GM12878 (cell line): ENCODE measurements around the gene CMTM2. TPM values are rescaled to one million over a fixed set of nuclear protein-coding genes. Genes with fewer than 3 reads are reported as not detected.

Experiments used
- ATAC-seq: fragments of 200-7000 bp; cut with Tn5 transposase; 3 replicates; pipeline ENCODE4 v1.9.1; 2020; ENCODE audit warnings: mild to moderate bottlenecking, moderate library complexity
- BruUV-seq: library from RNA; stranded (reverse); fragments of 400-500 nt; replicated peaks from 2 replicates; lab custom pipeline; 2021; lab: Mats Ljungman, UMichigan
- CTCF ChIA-PET: fragments of 300-600 bp; sonication (Branson Sonifier 250); formaldehyde crosslinking; extraction: SDS; loops from one replicate; lab custom pipeline; 2021; ENCODE audit warnings: inconsistent platforms; lab: Yijun Ruan, JAX
- POLR2A ChIA-PET: fragments of 350-600 bp; formaldehyde crosslinking; extraction: SDS; loops from one replicate; lab custom pipeline; 2021; ENCODE audit warnings: inconsistent platforms; lab: Charles Lee
- RAD21 ChIA-PET: fragments of 300-600 bp; sonication (Branson Sonifier 250); formaldehyde crosslinking; loops from one replicate; lab custom pipeline; 2023; ENCODE audit warnings: antibody characterized with exemption; ENCODE audit not compliant: unreplicated experiment; lab: Charles Lee
- SMC1A ChIA-PET: fragments of 300-600 bp; sonication (Branson Sonifier 250); formaldehyde crosslinking; loops from one replicate; lab custom pipeline; 2023; ENCODE audit not compliant: unreplicated experiment, uncharacterized antibody; lab: Charles Lee
- DNase-seq: peaks from one replicate; pipeline ENCODE4 v3.0.0-alpha.2; 2011; ENCODE audit warnings: low read depth, low spot score
- FAIRE-seq: peaks from 3 replicates; lab custom pipeline; 2011; peaks lifted over from hg19 to GRCh38; lab: Jason Lieb, UNC
- H2AFZ ChIP-seq: 2 replicates; pipeline ENCODE4 v1.6.0; 2011; ENCODE audit warnings: low read depth, low read length, control low read depth; ENCODE audit not compliant: control insufficient read depth
- H3K27ac ChIP-seq: 2 replicates; pipeline ENCODE4 v1.5.1; 2011; ENCODE audit warnings: control low read depth; ENCODE audit not compliant: control insufficient read depth, insufficient read depth
- H3K27me3 ChIP-seq, 2 experiments: replicated peaks in 1 of 2; 2 replicates each; pipeline versions ENCODE4 v1.6.0 to v1.6.1; 2011; ENCODE audit warnings: low read length in 1 of 2; ENCODE audit not compliant: control insufficient read depth in 2 of 2, insufficient read depth in 2 of 2
- H3K36me3 ChIP-seq, 2 experiments: 2 replicates each; pipeline ENCODE4 v1.5.1; 2011; ENCODE audit warnings: low read length in 1 of 2; ENCODE audit not compliant: control insufficient read depth in 2 of 2, insufficient read depth in 2 of 2
- H3K4me1 ChIP-seq: 2 replicates; pipeline ENCODE4 v1.6.1; 2011; ENCODE audit warnings: mild to moderate bottlenecking, low read length, moderate library complexity, mixed read lengths; ENCODE audit not compliant: control insufficient read depth, insufficient read depth
- H3K4me2 ChIP-seq: 2 replicates; pipeline ENCODE4 v1.6.0; 2011; ENCODE audit warnings: control low read depth; ENCODE audit not compliant: control insufficient read depth, insufficient read depth
- H3K4me3 ChIP-seq: fragments of 200-600 bp; sonication (generic); 2 replicates; pipeline ENCODE4 v1.5.1; 2016
- H3K79me2 ChIP-seq: 2 replicates; pipeline ENCODE4 v1.6.0; 2011; ENCODE audit warnings: low read length; ENCODE audit not compliant: control insufficient read depth, insufficient read depth
- H3K9ac ChIP-seq: 2 replicates; pipeline ENCODE4 v1.8.0; 2011; ENCODE audit warnings: low read length, control low read depth, mixed read lengths; ENCODE audit not compliant: control insufficient read depth, insufficient read depth
- H3K9me3 ChIP-seq: replicated peaks from 3 replicates; pipeline ENCODE4 v1.5.1; 2011; ENCODE audit warnings: mild to moderate bottlenecking, low read length; ENCODE audit not compliant: control insufficient read depth, insufficient read depth
- H4K20me1 ChIP-seq: 2 replicates; pipeline ENCODE4 v1.6.0; 2011; ENCODE audit not compliant: control insufficient read depth, insufficient read depth
- BHLHE40 ChIP-seq, 2 experiments: fragments of 450-650 bp in 1 of 2; IDR thresholded peaks; 2 replicates each; pipeline ENCODE4 v1.6.1; 2011 to 2017; ENCODE audit warnings: low read depth in 2 of 2, borderline replicate concordance in 1 of 2, improper control_type of control experiment in 1 of 2, low read length in 1 of 2, mild to moderate bottlenecking in 1 of 2
- CBX3 ChIP-seq: fragments of 200-600 bp; sonication (generic); IDR thresholded peaks from 2 replicates; pipeline ENCODE4 v1.6.1; 2016; ENCODE audit warnings: low read depth, borderline replicate concordance
- E4F1 ChIP-seq: fragments of 450-650 bp; IDR thresholded peaks from 2 replicates; pipeline ENCODE4 v1.6.1; 2018; ENCODE audit warnings: borderline replicate concordance, mild to moderate bottlenecking; ENCODE audit not compliant: partially characterized antibody
- EED ChIP-seq: sonication (generic); IDR thresholded peaks from 2 replicates; pipeline ENCODE4 v1.6.1; 2016; ENCODE audit warnings: antibody characterized with exemption, low read depth
- EZH2 ChIP-seq: IDR thresholded peaks from 2 replicates; pipeline ENCODE4 v1.6.1; 2012; ENCODE audit warnings: low read depth, mild to moderate bottlenecking, control low read depth, inconsistent platforms, low read length, borderline replicate concordance; ENCODE audit not compliant: control insufficient read depth
- HSF1 ChIP-seq: fragments of 150-350 bp; IDR thresholded peaks from 2 replicates; pipeline ENCODE4 v1.6.1; 2014; ENCODE audit warnings: mild to moderate bottlenecking, low read depth, low read length
- IRF4 ChIP-seq: IDR thresholded peaks from 2 replicates; pipeline ENCODE4 v1.6.1; 2011; ENCODE audit warnings: low read depth, low read length
- KDM1A ChIP-seq: fragments of 200-600 bp; sonication (generic); IDR thresholded peaks from 2 replicates; pipeline ENCODE4 v1.6.1; 2016; ENCODE audit warnings: borderline replicate concordance
- MYC ChIP-seq: IDR thresholded peaks from 2 replicates; pipeline ENCODE4 v1.6.1; 2011; ENCODE audit warnings: mild to moderate bottlenecking, low read length, moderate library complexity, inconsistent platforms; ENCODE audit not compliant: insufficient read depth, insufficient replicate concordance, insufficient read length, severe bottlenecking
- NFIC ChIP-seq: IDR thresholded peaks from 2 replicates; pipeline ENCODE4 v1.6.1; 2012; ENCODE audit warnings: low read depth, mild to moderate bottlenecking, inconsistent platforms, low read length, moderate library complexity
- NR2C1 ChIP-seq: fragments of 450-650 bp; IDR thresholded peaks from 2 replicates; pipeline ENCODE4 v1.6.1; 2017; ENCODE audit warnings: antibody characterized with exemption, mild to moderate bottlenecking, moderate library complexity
- POU2F2 ChIP-seq: IDR thresholded peaks from 3 replicates; pipeline ENCODE4 v1.6.1; 2011; ENCODE audit warnings: low read depth, mild to moderate bottlenecking, low read length, borderline replicate concordance
- RELA ChIP-seq: fragments of 450-650 bp; IDR thresholded peaks from 2 replicates; pipeline ENCODE4 v1.8.0; 2014; ENCODE audit warnings: borderline replicate concordance; ENCODE audit not compliant: partially characterized antibody
- SMARCA5 ChIP-seq: fragments of 450-650 bp; IDR thresholded peaks from 2 replicates; pipeline ENCODE4 v1.6.1; 2017; ENCODE audit warnings: mild to moderate bottlenecking
- SREBF1 ChIP-seq: IDR thresholded peaks from 2 replicates; pipeline ENCODE4 v1.6.1; 2012; ENCODE audit warnings: mild to moderate bottlenecking, low read length
- TCF3 ChIP-seq: IDR thresholded peaks from 2 replicates; pipeline ENCODE4 v1.6.1; 2012; ENCODE audit warnings: low read depth, mild to moderate bottlenecking, low read length, borderline replicate concordance; ENCODE audit not compliant: insufficient read depth
- USF1 ChIP-seq: IDR thresholded peaks from 2 replicates; pipeline ENCODE4 v1.6.1; 2011; ENCODE audit warnings: borderline replicate concordance, low read depth, mild to moderate bottlenecking, moderate library complexity, mixed read lengths, low read length; ENCODE audit not compliant: insufficient read depth; ENCODE audit errors: extremely low read length
- ZBTB33 ChIP-seq: fragments of 450-650 bp; IDR thresholded peaks from 2 replicates; pipeline ENCODE4 v1.6.1; 2017; ENCODE audit warnings: mild to moderate bottlenecking
- WGBS: methylation state at CpG from one replicate; pipeline ENCODE4 v1.1.6; 2016; ENCODE audit warnings: low lambda C conversion rate; ENCODE audit not compliant: insufficient replicate concordance, insufficient coverage; ENCODE audit errors: missing lambda C conversion rate; 5-methylcytosine and 5-hydroxymethylcytosine counted together
- in situ Hi-C: fragments of 300-500 bp; cut with MboI; formaldehyde crosslinking; loops from 9 replicates; pipeline ENCODE4 v1.14.3; 2018; ENCODE audit warnings: mixed read lengths
- intact Hi-C: fragments of 100-400 bp; cut with micrococcal nuclease; formaldehyde crosslinking; loops from one replicate; pipeline ENCODE4 v1.14.2; 2022; ENCODE audit not compliant: unreplicated experiment
- polyA plus RNA-seq, 11 experiments: library from polyadenylated mRNA; depleted of rRNA in 4 of 11; unstranded in 6 of 11; stranded (reverse) in 5 of 11; fragments of >200 nt; fragmentation: Nextera tagmentation in 4 of 11; fragmentation: Illumina TruSeq in 1 of 11; extraction: Ambion mirVana in 4 of 11; extraction: Trizol in 1 of 11; gene quantifications; 1 replicate in 1 of 11; 2 replicates in 10 of 11; pipeline versions ENCODE4 v1.2.1 to v1.2.3, GENCODE V29; 2011 to 2016; ENCODE audit warnings: inconsistent platforms in 2 of 11, missing spikeins in 2 of 11, low read depth in 1 of 11
- total RNA-seq, 4 experiments: library from RNA; depleted of rRNA in 3 of 4; stranded (reverse); fragments of >200 nt in 3 of 4; fragmentation: Illumina TruSeq in 1 of 4; extraction: Trizol in 1 of 4; gene quantifications; 2 replicates each; pipeline versions ENCODE4 v1.2.1 to v1.2.3, GENCODE V29; 2013 to 2021

Gene CMTM2
- total and polyA plus RNA-seq, 10 of the 15 experiments (the other 5 are each of a cell fraction or from before 2014, with no cell fraction given) = 0.26 to 0.34 TPM; not detected in 8

- ChIA-PET CTCF (interaction anchor here (1.1 to 1.6 kb wide), 4 partner anchors 27 to 217 kb away, joined by 3 to 4 read pairs (median 4); no protein-coding TSS in a partner anchor), SMC1A (interaction anchor here (0.9 kb wide), 1 partner anchor 244 kb away, joined by 3 read pairs; no protein-coding TSS in a partner anchor), POLR2A (no interaction called here), RAD21 (no interaction called here)
- FAIRE-seq (no peak), DNase-seq (no peak), ATAC-seq (no peak)
- Histone ChIP-seq H3K9me3 (no peaks in the 10 kb centered on the region), H3K79me2 (no peaks in the 10 kb centered on the region), H2AFZ (no peak overlapping the region), H3K4me1 (no peaks in the 10 kb centered on the region), H3K36me3 (no peaks in the 10 kb centered on the region), H3K27me3 (peaks cover 0 to 4% of the 10 kb centered on the region in 2 experiments; a peak in 2 of 4 replicates), H3K9ac (no peak overlapping the region), H3K4me2 (no peak overlapping the region), H3K4me3 (no peak overlapping the region), H4K20me1 (no peaks in the 10 kb centered on the region), H3K27ac (no peak overlapping the region)
- no TSS peak for BruUV-seq
- in situ Hi-C loops = no loop called here
- intact Hi-C loops = no loop called here
- WGBS = 25% methylated on average over 3 of the region's 3 CpGs
- TF ChIP-seq SREBF1 = no peak
- TF ChIP-seq ZBTB33 = no peak
- TF ChIP-seq NFIC = no peak
- TF ChIP-seq HSF1 = no peak
- no peak for TF ChIP-seq USF1
- no peak for TF ChIP-seq POU2F2
- TF ChIP-seq CBX3 = no peak
- TF ChIP-seq TCF3 = no peak
- no peak for TF ChIP-seq KDM1A
- no peak for TF ChIP-seq BHLHE40 (IDR thresholded peaks at IDR 0.05; ENCODE audit: borderline replicate concordance in 1 of 2, low read depth in 2 of 2, low read length in 1 of 2)
- TF ChIP-seq SMARCA5 = no peak
- no peak for TF ChIP-seq IRF4
- no peak for TF ChIP-seq EED
- TF ChIP-seq NR2C1 = no peak
- no peak for TF ChIP-seq EZH2
- no peak for TF ChIP-seq RELA
- TF ChIP-seq MYC = no peak
- no peak for TF ChIP-seq E4F1
Measured at GRCh38 chr16:66623755-66624154, 44.5 kb downstream of the CMTM2 start.
